HuH-7.5 (cell line): Measurements from ENCODE around the gene ARMH2.
"Not testable (repeated sequence)": the region's sequence is repeated elsewhere in the genome, so short reads cannot be mapped to it uniquely, and the experiment has no call there.

Experiments used
- DNase-seq: peaks from one replicate; pipeline ENCODE4 v3.0.0; 2011; ENCODE audit warnings: low spot score

ARMH2 gene

DNA sequence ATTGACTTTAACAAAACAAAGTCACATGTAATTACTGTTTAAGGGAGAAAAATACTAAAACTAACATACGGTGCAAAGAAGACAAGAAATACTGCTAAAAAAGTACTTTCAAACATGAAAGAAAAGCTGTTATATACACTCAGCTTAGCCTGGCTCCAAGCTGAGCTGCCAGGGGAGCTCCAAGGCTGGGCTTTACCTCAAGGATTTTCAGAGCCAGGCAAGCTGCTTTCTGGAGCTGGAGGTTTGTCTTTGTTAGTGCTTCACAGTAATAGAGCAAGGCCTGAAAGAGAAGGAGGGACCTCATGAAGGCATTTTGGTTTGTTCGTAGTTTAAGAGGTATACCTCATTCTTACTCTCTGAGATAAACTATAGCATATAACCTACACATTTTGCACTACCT, 19.6 kb upstream of the ARMH2 start:
- no peak for DNase-seq

DNA sequence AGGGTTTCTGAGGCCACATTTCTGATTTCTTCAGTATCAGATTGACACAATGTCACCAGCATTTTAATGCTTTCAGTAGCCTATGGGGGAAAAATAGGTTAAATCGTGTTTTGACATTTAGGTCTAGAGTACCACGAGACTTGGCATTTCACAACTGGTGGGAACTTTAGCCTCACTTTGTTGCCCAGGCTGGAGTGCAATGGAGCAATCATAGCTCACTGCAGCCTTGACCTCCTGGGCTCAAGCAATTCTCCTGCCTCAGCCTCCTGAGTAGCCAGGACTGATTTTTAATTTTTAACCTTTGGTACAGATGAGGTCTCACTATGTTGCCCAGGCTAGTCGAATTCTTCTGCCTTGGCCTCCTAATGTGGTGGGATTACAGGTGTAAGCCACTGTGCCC, 11.0 kb upstream of the ARMH2 start:
- no peak for DNase-seq

DNA sequence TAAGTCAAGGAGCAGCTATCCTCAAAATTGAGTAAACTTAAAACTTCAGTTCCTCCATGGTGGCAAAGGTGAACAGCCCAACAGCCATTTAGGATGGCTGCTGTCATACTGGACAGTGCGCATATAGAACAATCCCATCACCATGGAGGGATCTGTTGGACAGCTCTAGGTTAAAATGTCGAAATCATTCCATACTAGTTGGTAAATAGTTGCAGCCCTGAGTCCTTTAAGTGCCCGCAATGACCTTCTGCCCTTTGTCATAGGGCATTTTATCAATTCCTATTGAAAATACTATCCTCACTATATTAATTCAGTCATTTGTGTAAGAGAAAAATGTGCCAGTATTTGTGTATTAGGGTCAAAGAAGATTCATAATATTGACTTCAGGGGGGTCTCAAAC, 8.9 kb upstream of the ARMH2 start:
- DNase-seq = no peak

DNA sequence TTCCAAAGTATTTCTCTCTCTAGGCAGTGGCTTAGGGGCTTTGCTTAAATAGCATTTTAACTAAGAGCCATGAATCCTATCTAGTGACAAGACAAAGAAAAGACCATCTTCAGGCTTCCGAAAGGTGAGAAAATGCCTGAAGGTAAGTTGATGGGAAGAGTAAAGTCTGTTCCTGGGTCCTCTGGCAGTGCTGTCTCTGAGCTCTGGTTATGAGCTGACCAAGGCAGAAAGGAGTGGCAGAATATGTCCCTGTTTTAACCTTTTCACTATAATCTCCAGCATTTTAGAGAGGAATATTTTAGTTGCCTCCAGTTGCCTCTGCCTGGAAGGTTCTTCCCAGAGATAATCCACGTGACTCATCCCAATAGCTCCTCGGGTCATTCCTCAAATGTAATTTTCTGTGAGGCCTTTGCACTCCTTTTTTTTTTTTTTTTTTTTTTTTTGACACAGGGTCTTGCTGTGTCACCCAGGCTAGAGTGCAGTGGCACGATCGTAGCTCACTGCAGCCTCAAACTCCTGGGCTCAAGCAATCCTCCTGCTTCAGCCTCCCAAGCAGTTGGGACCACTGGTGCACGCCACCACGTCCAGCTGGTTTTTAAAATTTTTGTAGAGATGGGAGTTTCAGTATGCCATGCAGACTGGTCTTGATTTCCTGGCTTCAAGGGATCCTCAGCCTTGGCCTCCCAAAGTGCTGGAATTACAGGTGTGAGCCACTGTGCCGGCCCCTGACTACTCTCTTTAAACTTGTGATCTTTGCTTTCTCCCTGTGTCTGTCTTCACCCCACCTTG, 3.7 kb upstream of the ARMH2 start:
- no peak for DNase-seq

DNA sequence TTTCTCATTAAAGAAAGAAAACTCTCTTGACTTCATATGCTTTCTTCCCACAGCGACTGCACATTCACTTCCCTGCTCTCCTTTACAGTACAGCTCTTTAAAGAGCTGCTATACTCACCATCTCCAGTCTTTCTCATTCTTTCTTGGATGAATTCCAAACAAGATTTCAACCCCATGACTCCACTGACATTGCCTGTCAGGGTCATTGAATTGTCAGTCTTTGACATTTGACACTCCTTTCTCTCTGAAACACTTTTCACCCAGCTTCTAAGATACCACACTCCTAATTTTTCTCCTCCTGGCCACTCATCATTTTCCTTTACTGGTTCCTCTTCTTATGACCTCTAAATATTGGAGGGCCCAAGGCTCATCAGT, 811 bp upstream of the ARMH2 start:
- DNase-seq = no peak

DNA sequence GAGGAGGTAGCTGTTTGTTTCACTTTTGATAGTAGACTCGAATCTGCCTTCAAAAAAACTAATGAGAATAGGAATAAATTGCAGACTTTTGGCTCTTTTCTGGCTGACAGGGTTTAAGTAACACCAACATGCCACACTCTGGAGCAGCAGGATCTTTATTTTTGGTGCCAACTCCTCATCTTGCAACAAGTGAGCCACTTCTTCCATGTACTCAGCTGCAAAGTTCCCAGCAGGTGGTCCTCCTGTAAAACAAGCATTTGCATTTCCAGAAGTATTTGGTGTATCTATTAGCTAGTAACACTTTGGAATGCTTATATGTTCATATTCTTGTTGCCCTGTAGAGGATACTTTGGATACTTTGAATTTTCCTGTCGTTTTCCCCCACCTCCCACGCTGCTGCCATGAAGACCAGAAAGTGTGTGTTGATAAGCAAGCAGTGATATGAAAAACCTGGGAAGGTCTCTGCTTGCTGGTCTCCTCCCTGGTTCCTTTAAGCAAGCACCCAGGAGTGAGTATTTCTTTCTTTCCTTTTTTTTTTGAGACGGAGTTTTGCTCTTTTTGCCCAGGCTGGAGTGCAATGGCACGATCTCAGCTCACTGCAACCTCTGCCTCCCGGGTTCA, 1.0 kb downstream of the ARMH2 start:
- DNase-seq = no peak

DNA sequence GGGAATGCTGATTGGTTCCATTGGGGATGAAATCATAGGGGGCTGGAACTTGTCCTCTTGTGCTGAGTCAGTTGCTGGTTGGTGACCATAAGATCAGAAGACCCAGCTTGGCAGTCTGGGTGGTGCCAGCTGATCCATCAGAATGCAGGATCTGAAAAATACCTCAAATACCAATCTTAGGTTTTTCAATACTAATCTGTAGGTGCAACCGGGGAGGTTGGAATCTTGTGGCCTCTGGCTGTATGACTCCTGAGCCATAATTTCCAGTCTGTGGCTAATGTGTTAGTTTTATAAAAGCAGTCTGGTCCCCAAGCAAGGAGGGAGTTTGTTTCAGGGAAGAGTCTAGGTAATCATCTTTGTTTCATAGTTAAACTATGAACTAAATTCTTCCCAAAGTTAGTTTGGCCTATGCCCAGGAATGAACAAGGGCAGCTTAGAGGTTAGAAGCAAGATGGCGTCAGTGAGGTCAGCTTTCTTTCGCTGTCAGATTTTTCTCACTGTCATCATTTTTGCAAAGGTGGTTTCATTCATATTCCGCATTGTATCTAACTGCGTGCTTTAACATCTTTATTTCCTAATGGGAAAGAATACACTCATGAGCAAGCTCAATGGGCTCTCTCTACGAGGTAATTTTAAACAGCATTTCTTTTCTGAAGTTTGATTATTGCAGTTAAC, 2.0 kb downstream of the ARMH2 start:
- no peak for DNase-seq

DNA sequence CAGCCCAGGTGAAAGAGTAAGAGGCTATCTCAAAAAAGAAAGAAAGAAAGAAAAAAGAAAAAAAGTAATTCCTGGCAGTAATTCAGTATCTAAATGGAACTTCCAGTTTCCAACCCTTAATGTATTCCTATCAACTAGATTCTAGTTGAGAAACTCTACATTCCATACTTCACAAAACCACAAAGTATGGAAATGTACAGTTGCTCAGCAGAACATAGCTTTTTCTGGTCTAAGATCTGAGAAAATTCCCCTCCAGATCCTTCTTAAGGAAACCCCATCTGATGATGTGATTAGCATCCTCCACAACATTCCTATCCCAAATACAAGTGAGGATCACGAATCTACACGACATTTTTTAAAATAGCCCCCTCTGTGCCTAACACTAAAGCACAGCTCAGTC, 3.6 kb downstream of the ARMH2 start:
- DNase-seq = no peak

DNA sequence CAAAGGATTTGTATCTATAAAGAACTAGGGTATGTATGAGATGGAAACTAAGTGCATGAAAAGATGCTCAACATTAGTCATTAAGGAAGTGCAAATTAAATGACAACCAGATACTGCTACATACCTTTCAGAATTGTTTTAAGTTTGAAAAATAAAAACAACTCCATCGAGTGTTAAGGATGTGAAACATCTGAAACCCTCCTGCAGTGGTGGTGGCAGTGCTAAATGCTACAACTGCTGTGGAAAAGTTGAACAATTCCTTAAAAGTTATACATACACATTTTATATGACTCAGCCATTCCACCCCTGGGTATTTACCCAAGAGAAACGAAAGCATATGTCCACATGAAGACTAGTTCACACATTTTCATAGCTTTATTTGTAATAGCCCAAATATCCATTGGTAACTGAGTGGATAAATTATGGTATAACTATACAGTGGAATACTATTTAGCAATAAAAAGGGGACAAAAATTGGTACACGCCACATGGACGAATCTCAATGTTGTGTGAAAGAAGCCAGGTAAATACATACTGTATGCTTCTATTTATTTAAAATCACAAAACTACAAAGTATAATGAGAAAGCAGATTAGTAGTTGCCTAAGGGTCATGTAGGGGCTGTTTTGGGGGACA, 10.6 kb downstream of the ARMH2 start:
- no peak for DNase-seq

DNA sequence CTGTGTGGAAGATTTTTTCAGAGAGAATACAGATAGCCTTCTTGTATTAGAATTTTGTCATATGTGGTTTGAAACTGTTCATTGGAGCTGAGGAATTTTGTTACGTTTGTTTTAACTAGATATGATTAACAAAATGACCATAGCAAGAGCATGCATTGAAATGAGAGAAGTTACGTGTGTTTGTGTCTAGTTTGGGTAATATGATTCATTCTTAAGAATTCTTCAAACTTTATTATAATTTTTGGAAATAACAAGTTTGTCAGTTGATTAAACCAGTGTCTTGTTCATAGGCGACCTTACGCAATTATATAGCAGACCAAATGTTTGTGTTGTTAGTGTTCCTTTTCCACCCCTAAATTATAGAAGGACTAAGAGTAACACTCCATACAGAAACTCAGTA, 18.5 kb downstream of the ARMH2 start:
- DNase-seq = no peak

DNA sequence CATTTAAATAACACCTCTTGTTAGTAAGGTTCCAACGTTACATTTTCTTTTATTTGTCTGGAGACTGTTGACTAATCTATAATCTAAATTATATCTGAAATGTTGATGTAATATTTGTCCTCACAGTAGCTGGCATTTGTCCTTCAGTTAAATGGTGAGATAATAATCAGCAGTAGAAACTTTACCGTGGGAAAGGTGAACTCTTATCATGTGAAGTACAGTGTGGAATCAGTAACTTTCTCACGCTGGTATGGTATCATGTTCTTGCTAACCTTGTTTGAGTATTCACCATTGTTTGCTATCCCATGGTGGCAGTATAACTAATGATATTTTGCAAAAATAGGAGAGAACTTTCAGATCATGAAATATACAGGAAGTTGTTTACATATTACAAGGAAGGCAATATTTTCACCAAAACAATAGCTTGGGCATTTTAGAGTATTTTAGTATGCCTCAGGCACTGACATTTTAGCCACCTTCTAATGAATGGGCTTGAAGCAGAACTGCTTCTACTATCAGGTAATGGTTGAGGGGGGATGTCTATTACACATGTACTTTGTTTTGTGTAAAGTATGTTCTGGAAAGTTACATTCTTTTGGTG, 19.2 kb downstream of the ARMH2 start:
- peak; percentile 4 for DNase-seq

DNA sequence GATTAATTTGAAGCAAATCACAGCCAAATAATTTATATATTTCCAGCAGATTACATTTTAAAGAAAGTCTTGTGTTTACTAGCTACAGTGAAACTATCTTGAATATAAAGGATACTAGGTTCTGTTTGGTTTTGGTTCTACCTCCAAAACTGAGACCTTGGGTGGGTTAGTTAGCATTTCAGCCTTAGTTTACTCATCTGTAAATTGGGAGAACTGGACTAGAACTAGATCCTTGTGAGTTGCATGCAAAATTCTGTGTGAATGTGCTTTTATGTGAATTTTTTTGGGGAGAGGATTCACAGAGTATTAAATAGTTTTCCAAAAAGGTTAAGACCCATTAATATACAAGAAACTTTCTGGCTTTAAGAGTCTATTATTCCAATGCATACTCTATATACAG, 19.8 kb downstream of the ARMH2 start:
- DNase-seq = no peak

DNA sequence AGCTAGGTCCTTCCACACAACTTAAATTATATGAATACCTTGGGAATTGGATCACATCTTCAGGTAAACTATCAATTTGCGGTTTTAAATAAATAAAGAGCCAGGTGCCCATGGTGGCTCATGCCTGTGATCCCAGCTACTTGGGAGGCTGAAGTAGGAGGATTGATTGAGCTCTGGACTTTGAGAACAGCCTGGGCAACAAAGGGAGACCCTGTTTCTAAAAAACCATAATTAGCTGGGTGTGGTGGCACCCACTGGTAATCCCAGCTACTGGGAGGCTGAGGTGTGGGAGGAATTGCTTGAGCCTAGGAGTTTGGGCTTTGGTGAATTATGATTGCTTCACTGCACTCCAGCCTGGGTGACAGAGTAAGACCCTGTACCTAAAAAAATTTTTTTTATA, 20.6 kb downstream of the ARMH2 start:
- DNase-seq = no peak

DNA sequence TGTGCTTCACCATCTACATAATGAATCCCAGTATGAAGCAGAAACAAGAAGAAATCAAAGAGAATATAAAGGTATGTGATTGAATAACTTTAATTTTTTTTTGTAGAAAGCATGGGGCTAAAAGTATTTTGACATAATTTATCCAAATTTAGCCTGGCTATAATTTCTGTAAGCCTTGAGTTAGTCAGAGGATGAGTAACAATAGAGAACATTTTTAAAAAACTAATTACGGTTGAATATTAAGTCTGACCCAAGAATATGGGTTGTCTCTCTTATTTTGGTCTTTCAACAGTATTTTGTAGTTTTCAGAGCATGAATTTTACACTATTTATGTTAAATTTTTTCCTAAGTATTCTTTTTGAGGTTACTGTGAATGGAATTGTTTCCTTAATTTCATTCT, 21.5 kb downstream of the ARMH2 start:
- DNase-seq = no peak

DNA sequence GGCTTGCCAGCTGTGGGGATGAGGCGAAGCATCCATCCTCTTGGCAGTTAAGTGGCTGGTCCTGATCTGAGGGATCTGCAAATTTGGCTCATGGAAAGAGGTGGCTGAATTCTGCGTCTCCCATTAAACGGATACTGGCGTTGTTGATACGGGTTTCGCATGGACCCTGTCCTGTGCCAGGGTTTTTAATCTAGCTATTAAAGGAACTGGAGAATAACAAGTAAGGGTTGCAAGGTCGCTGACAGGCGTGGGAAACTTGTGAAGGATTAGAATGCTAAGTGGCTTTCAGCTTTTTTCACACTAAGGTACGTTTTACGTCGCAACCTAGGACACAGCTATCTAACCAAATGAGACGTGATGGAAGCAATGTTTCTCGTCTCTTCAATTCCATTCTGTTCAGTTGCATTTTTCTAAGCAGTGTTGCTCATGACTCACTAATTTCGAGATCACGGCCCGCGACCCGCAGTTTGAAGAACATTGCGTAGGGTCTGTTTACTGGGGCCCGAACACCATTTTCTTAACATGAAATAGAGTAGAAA, 23.1 kb downstream of the ARMH2 start:
- DNase-seq = no peak

DNA sequence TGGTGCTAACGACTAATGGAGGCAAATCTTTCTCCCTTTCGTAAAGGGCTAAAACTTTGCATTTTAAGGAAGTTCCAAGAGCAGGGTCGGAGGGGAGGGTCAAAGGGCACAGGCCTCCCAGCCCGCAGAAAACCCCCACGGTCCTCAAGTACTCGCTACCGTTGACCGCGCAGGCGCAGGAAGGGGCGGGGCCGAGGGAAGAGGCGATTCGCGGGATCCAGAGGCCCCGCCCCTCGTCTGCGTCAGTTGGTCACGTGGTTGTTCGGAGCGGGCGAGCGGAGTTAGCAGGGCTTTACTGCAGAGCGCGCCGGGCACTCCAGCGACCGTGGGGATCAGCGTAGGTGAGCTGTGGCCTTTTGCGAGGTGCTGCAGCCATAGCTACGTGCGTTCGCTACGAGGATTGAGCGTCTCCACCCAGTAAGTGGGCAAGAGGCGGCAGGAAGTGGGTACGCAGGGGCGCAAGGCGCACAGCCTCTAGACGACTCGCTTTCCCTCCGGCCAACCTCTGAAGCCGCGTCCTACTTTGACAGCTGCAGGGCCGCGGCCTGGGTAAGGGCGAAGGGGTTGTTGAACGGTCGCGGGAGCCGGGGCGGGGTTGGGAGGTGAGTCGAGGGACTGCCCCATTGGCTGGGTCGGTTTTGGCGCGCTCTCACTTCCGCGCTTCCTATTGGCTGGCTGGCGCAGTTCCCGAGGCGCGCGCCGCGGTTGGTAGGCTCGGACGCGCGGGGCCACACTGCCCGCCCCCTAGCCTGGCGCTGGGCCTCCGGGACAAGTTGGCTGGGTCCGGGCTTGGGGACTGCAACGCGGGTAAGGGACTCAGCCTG, 23.8 kb downstream of the ARMH2 start, which contains the start of gene GMNN:
GMNN (plus strand) TSS at position 242 of the 824 bp plus-strand sequence. CDS start 2,310 bp downstream, outside the sequence.
- DNase-seq = peak; percentile 73

DNA sequence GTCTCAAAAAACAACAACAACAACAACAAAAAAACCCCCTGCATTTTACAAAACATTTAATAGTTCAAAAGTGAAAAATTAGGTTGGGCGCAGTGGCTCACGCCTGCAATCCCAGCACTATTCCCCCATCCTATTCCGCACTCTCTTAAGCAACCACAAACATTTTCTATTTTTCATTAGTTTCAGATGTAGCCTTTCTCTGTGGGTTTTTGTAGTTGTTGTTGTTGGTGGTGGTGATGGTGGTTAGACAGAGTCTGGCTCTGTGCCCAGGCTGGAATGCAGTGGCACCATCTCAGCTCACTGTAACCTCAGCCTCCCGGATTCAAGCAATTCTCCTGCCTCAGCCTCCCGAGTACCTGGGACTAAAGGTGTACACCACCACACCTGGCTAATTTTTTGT, 30.4 kb downstream of the ARMH2 start:
- no peak for DNase-seq

DNA sequence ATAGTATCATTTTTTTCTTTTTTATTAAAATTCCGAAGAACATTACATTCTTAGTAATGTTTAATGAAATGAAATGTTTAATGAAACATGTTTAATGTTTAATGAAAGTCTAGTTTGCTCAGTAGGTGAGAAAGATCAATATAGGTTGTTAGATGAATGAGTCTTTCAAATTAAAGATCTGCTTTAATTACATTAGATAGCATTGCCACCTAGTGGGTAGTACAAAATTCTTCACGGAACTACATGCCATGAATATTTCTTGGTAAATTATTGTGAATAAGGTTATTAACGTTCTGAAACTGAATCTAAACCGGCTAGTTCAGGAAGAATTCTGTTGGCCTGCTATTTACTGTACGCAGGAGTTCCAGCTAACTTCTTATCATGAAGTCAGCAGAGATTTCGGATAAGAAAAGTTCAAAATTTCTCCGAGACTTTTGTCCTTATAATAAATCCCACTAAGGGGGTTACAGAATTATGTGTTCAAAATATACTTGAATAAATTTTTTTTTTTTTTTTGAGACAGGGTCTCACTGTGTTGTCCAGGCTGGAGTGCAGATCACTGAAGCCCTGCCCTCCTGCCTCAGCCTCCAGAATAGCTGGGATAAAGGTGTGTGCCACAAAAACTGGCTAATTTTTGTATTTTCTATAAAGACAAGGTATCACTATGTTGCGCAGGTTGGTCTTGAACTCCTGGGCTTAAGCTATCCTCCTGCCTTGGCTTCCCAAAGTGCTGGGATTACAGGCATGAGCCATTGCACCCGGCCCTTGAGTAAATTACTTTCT, 31.8 kb downstream of the ARMH2 start:
- peak; percentile 11 for DNase-seq

DNA sequence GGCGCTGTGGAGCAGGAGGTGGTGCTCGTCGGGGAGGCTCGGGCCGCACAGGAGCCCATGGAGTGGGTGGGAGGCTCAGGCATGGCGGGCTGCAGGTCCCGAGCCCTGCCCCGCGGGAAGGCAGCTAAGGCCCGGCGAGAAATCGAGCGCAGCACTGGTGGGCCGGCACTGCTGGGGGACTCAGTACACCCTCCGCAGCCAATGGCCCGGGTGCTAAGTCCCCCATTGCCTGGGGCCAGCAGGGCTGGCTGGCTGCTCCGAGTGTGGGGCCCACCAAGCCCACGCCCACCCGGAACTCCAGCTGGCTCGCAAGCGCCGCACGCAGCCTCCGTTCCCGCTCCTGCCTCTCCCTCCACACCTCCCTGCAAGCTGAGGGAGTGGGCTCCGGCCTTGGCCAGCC, 32.7 kb downstream of the ARMH2 start:
- DNase-seq = not testable (repeated sequence)
